ENCODE data around the gene KCNMA1.

DNA sequence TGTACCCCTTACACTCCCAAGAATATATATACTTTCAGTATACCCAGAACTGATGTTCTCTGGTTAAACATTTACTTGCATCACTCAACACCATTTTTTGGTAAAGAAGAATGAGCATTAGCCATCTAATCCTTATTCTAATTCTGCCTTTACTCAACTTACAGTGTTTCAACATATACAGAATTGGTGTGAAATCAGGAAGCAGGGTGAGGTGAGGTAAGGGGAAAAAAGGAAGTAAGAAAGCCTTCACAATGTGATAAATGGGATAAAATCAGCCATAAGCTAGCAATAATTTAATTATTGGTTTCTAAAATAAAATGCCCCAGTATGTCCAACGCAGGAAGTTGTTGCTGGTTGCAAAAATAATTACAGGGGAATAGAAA, 605.4 kb downstream of the KCNMA1 start:
- TF ChIP-seq, protein P1, sequence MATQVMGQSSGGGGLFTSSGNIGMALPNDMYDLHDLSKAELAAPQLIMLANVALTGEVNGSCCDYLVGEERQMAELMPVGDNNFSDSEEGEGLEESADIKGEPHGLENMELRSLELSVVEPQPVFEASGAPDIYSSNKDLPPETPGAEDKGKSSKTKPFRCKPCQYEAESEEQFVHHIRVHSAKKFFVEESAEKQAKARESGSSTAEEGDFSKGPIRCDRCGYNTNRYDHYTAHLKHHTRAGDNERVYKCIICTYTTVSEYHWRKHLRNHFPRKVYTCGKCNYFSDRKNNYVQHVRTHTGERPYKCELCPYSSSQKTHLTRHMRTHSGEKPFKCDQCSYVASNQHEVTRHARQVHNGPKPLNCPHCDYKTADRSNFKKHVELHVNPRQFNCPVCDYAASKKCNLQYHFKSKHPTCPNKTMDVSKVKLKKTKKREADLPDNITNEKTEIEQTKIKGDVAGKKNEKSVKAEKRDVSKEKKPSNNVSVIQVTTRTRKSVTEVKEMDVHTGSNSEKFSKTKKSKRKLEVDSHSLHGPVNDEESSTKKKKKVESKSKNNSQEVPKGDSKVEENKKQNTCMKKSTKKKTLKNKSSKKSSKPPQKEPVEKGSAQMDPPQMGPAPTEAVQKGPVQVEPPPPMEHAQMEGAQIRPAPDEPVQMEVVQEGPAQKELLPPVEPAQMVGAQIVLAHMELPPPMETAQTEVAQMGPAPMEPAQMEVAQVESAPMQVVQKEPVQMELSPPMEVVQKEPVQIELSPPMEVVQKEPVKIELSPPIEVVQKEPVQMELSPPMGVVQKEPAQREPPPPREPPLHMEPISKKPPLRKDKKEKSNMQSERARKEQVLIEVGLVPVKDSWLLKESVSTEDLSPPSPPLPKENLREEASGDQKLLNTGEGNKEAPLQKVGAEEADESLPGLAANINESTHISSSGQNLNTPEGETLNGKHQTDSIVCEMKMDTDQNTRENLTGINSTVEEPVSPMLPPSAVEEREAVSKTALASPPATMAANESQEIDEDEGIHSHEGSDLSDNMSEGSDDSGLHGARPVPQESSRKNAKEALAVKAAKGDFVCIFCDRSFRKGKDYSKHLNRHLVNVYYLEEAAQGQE (IDR thresholded peaks at IDR 0.05; ENCODE audit: low read depth, low read length), result no peak
- no peak for TF ChIP-seq RFX5 (IDR thresholded peaks at IDR 0.05; ENCODE audit: low read length)
- TF ChIP-seq RAD21 (IDR thresholded peaks at IDR 0.05; ENCODE audit: low read length), result no peak
- TF ChIP-seq, protein P2, sequence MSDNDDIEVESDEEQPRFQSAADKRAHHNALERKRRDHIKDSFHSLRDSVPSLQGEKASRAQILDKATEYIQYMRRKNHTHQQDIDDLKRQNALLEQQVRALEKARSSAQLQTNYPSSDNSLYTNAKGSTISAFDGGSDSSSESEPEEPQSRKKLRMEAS (IDR thresholded peaks at IDR 0.05; ENCODE audit: low read depth), result no peak
- TF ChIP-seq, protein P3, sequence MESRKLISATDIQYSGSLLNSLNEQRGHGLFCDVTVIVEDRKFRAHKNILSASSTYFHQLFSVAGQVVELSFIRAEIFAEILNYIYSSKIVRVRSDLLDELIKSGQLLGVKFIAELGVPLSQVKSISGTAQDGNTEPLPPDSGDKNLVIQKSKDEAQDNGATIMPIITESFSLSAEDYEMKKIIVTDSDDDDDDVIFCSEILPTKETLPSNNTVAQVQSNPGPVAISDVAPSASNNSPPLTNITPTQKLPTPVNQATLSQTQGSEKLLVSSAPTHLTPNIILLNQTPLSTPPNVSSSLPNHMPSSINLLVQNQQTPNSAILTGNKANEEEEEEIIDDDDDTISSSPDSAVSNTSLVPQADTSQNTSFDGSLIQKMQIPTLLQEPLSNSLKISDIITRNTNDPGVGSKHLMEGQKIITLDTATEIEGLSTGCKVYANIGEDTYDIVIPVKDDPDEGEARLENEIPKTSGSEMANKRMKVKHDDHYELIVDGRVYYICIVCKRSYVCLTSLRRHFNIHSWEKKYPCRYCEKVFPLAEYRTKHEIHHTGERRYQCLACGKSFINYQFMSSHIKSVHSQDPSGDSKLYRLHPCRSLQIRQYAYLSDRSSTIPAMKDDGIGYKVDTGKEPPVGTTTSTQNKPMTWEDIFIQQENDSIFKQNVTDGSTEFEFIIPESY (IDR thresholded peaks at IDR 0.05; ENCODE audit: borderline replicate concordance, low read depth), result no peak
- TF ChIP-seq, protein P4, sequence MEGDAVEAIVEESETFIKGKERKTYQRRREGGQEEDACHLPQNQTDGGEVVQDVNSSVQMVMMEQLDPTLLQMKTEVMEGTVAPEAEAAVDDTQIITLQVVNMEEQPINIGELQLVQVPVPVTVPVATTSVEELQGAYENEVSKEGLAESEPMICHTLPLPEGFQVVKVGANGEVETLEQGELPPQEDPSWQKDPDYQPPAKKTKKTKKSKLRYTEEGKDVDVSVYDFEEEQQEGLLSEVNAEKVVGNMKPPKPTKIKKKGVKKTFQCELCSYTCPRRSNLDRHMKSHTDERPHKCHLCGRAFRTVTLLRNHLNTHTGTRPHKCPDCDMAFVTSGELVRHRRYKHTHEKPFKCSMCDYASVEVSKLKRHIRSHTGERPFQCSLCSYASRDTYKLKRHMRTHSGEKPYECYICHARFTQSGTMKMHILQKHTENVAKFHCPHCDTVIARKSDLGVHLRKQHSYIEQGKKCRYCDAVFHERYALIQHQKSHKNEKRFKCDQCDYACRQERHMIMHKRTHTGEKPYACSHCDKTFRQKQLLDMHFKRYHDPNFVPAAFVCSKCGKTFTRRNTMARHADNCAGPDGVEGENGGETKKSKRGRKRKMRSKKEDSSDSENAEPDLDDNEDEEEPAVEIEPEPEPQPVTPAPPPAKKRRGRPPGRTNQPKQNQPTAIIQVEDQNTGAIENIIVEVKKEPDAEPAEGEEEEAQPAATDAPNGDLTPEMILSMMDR (IDR thresholded peaks at IDR 0.05), result no peak
- no peak for TF ChIP-seq FOXM1 (IDR thresholded peaks at IDR 0.05; ENCODE audit: low read depth)
- TF ChIP-seq CHD2 (IDR thresholded peaks at IDR 0.05; ENCODE audit: low read length, partially characterized antibody), result no peak
- no peak for TF ChIP-seq MEF2A (IDR thresholded peaks at IDR 0.05; ENCODE audit: borderline replicate concordance, low read depth)
- TF ChIP-seq, protein P5, sequence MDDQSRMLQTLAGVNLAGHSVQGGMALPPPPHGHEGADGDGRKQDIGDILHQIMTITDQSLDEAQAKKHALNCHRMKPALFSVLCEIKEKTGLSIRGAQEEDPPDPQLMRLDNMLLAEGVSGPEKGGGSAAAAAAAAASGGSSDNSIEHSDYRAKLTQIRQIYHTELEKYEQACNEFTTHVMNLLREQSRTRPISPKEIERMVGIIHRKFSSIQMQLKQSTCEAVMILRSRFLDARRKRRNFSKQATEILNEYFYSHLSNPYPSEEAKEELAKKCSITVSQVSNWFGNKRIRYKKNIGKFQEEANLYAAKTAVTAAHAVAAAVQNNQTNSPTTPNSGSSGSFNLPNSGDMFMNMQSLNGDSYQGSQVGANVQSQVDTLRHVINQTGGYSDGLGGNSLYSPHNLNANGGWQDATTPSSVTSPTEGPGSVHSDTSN (IDR thresholded peaks at IDR 0.05), result no peak
- no peak for TF ChIP-seq EP300 (IDR thresholded peaks at IDR 0.05; ENCODE audit: borderline replicate concordance in 1 of 2, low read depth in 1 of 2, low read length in 1 of 2)
- TF ChIP-seq SIN3A (IDR thresholded peaks at IDR 0.05; ENCODE audit: borderline replicate concordance, low read depth, low read length), result no peak

Measured in SK-N-SH (cell line).